Measurements from ENCODE around the gene ADAM12. TPM values are rescaled to one million over a fixed set of nuclear protein-coding genes. Genes with fewer than 3 reads are reported as not detected.

Gene ADAM12
- total and polyA plus RNA-seq, 2 donors (not counting 1 experiment from before 2014, with no cell fraction given), result 21.0 to 56.9 TPM

DNA sequence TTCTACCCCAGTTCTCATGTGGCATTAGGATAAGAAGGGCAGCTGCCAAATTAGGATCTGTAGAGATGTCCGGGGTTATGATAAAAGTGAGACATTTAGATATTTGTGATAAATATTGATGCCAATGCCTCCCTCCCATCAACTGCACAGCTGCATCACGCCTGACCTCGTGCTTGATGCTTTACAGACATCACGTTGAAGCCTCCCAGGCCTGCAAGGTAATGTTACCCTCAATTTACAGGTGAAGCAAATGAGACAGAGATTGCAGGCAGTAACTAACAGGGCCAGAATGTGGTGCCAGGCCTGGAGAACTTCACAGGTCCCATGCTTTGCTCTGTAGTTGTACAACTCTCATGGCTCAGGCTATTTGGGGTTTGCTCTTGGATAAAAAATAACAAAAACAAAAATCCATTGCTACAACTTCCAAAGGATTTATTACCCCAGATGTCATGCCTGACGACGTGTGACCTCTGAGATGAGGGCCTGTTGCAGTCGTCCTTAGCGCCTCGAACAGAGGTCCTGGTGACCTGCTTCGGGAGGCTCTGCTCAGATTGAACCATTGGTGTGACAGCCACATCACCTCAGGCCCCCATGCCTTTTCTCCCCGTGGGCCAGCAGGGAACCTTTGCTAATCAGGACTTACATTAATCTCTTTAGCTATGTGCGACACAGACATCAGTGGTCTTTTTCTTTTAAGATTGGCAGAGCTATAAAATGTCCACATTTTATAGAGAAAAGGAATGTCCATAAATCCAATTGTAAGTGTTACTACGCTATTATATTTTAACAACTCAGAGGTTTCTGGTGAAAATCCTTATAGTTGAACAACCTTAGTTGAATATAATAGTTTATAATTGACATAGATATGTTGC is 169.3 kb downstream of the ADAM12 start:
- Histone ChIP-seq H3K27ac (ENCODE audit: insufficient read depth, low read length) (no peak overlapping the region), H3K9me3 (ENCODE audit: control insufficient read depth, insufficient read depth, low read depth, low read length) (no peaks in the 10 kb centered on the region), H4K20me1 (ENCODE audit: control insufficient read depth, extremely low read depth, insufficient read depth, low read length) (no peaks in the 10 kb centered on the region), H3K9ac (ENCODE audit: insufficient read depth, low read length) (no peak overlapping the region), H3K27me3 (ENCODE audit: control insufficient read depth, insufficient read depth, low read length) (no peaks in the 10 kb centered on the region), H3K79me2 (ENCODE audit: control insufficient read depth, insufficient read depth, low read length) (no peaks in the 10 kb centered on the region), H2AFZ (ENCODE audit: low read length) (no peak overlapping the region), H3K4me3 (replicated peaks in 1 of 4; ENCODE audit: control extremely low read depth in 1 of 4, insufficient read depth in 1 of 4, low read depth in 3 of 4, low read length in 4 of 4) (no peak overlapping the region), H3K36me3 (ENCODE audit: control insufficient read depth, insufficient read depth, low read length) (no peaks in the 10 kb centered on the region), H3K4me2 (ENCODE audit: extremely low read depth, insufficient read depth, low read length) (no peak overlapping the region), H3K4me1 (ENCODE audit: control insufficient read depth, extremely low read depth, insufficient read depth, low read length) (peaks cover 7% of the 10 kb centered on the region)
- no peak for TF ChIP-seq EZH2 (IDR thresholded peaks at IDR 0.05; ENCODE audit: low read length, missing control alignments)
- TF ChIP-seq CTCF (conservative IDR thresholded peaks at IDR 0.05 in 1 of 2, IDR thresholded peaks at IDR 0.05 in 1 of 2; ENCODE audit: low read depth in 1 of 2, low read length in 2 of 2), result no peak
- DNase-seq (ENCODE audit: low read depth in 2 of 2), result no peak

DNA sequence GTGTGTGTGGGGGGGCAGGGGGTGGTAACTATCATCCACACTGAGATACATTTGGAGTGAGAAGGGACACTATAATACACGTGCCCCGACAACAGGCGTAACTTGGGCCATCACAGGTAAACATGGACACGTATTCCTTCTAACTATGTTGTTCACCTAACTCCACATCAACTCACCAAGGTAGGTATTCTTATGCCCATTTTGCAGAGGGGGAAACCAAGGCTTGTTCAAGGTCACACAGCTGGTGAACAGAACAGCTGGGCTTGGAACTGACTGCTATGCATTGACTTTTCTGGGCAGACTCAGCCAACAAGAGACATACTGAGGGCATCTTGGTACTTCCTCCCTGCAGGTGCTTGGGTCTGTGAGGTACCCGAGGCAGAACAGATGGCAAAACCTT is 170.1 kb downstream of the ADAM12 start:
- Histone ChIP-seq H2AFZ (ENCODE audit: low read length) (no peak overlapping the region), H3K79me2 (ENCODE audit: control insufficient read depth, insufficient read depth, low read length) (no peaks in the 10 kb centered on the region), H3K4me3 (replicated peaks in 1 of 4; ENCODE audit: control extremely low read depth in 1 of 4, insufficient read depth in 1 of 4, low read depth in 3 of 4, low read length in 4 of 4) (no peak overlapping the region), H3K4me2 (ENCODE audit: extremely low read depth, insufficient read depth, low read length) (no peak overlapping the region), H4K20me1 (ENCODE audit: control insufficient read depth, extremely low read depth, insufficient read depth, low read length) (no peaks in the 10 kb centered on the region), H3K9me3 (ENCODE audit: control insufficient read depth, insufficient read depth, low read depth, low read length) (no peaks in the 10 kb centered on the region), H3K36me3 (ENCODE audit: control insufficient read depth, insufficient read depth, low read length) (no peaks in the 10 kb centered on the region), H3K4me1 (ENCODE audit: control insufficient read depth, extremely low read depth, insufficient read depth, low read length) (peaks cover 7% of the 10 kb centered on the region), H3K9ac (ENCODE audit: insufficient read depth, low read length) (no peak overlapping the region), H3K27ac (ENCODE audit: insufficient read depth, low read length) (no peak overlapping the region), H3K27me3 (ENCODE audit: control insufficient read depth, insufficient read depth, low read length) (no peaks in the 10 kb centered on the region)
- TF ChIP-seq EZH2 (IDR thresholded peaks at IDR 0.05; ENCODE audit: low read length, missing control alignments) (no peak), CTCF (conservative IDR thresholded peaks at IDR 0.05 in 1 of 2, IDR thresholded peaks at IDR 0.05 in 1 of 2; ENCODE audit: low read depth in 1 of 2, low read length in 2 of 2) (no peak)
- no peak for DNase-seq (ENCODE audit: low read depth in 2 of 2)

- Histone ChIP-seq H3K4me2 (ENCODE audit: extremely low read depth, insufficient read depth, low read length) (no peak overlapping the region), H3K9me3 (ENCODE audit: control insufficient read depth, insufficient read depth, low read depth, low read length) (no peaks in the 10 kb centered on the region), H4K20me1 (ENCODE audit: control insufficient read depth, extremely low read depth, insufficient read depth, low read length) (no peaks in the 10 kb centered on the region), H3K9ac (ENCODE audit: insufficient read depth, low read length) (no peak overlapping the region), H3K4me1 (ENCODE audit: control insufficient read depth, extremely low read depth, insufficient read depth, low read length) (peaks cover 7% of the 10 kb centered on the region), H2AFZ (ENCODE audit: low read length) (no peak overlapping the region), H3K36me3 (ENCODE audit: control insufficient read depth, insufficient read depth, low read length) (no peaks in the 10 kb centered on the region), H3K4me3 (replicated peaks in 1 of 4; ENCODE audit: control extremely low read depth in 1 of 4, insufficient read depth in 1 of 4, low read depth in 3 of 4, low read length in 4 of 4) (no peak overlapping the region), H3K27me3 (ENCODE audit: control insufficient read depth, insufficient read depth, low read length) (no peaks in the 10 kb centered on the region), H3K27ac (ENCODE audit: insufficient read depth, low read length) (no peak overlapping the region), H3K79me2 (ENCODE audit: control insufficient read depth, insufficient read depth, low read length) (no peaks in the 10 kb centered on the region)
- no peak for DNase-seq (ENCODE audit: low read depth in 2 of 2)
- TF ChIP-seq CTCF (conservative IDR thresholded peaks at IDR 0.05 in 1 of 2, IDR thresholded peaks at IDR 0.05 in 1 of 2; ENCODE audit: low read depth in 1 of 2, low read length in 2 of 2), result no peak
- no peak for TF ChIP-seq EZH2 (IDR thresholded peaks at IDR 0.05; ENCODE audit: low read length, missing control alignments)
Observed at GRCh38 chr10:126216632-126216961, 171.7 kb downstream of the ADAM12 start.

Data from fibroblast of lung (primary cell).